HEK293 (cell line): ENCODE results near the gene CCDC122.

ENCODE experiments used
- CTCF ChIA-PET: fragments of 350-600 bp; formaldehyde crosslinking; extraction: SDS; loops from one replicate; lab custom pipeline; 2021; ENCODE audit warnings: antibody characterized with exemption; lab: Yijun Ruan, JAX
- POLR2A ChIA-PET: fragments of 300-600 bp; formaldehyde crosslinking; extraction: SDS; loops from one replicate; lab custom pipeline; 2020; ENCODE audit warnings: antibody characterized with exemption, inconsistent platforms; lab: Yijun Ruan, JAX
- H3K27ac ChIP-seq: fragments of 200-500 bp; sonication (Bioruptor generic); 2 replicates; pipeline ENCODE4 v1.5.1; 2014; ENCODE audit warnings: low read depth, low read length, control low read depth, inconsistent platforms; ENCODE audit errors: extremely low read depth
- H3K36me3 ChIP-seq, 2 experiments: fragments of 200-500 bp in 1 of 2; sonication (Bioruptor generic) in 1 of 2; 1 replicate in 1 of 2; 2 replicates in 1 of 2; pipeline ENCODE4 v1.5.1; 2014 to 2017; ENCODE audit warnings: inconsistent platforms in 2 of 2, low read length in 2 of 2; ENCODE audit not compliant: control insufficient read depth in 2 of 2, insufficient read depth in 1 of 2
- H3K4me1 ChIP-seq: fragments of 200-500 bp; sonication (Bioruptor generic); 2 replicates; pipeline ENCODE4 v1.5.1; 2014; ENCODE audit warnings: mild to moderate bottlenecking, low read length, inconsistent platforms; ENCODE audit not compliant: control insufficient read depth, insufficient read depth
- H3K4me3 ChIP-seq: 2 replicates; pipeline ENCODE4 v1.5.1; 2011; ENCODE audit warnings: low read depth, mild to moderate bottlenecking, control low read depth, low read length, moderate library complexity
- H3K9me3 ChIP-seq: fragments of 200-500 bp; sonication (Bioruptor generic); 2 replicates; pipeline ENCODE4 v1.5.1; 2014; ENCODE audit warnings: low read depth, low read length, inconsistent platforms; ENCODE audit not compliant: control insufficient read depth, insufficient read depth
- BCL11A ChIP-seq: fragments of 450-650 bp; formaldehyde crosslinking; IDR thresholded peaks from 2 replicates; pipeline ENCODE4 v1.5.1; 2016; ENCODE audit warnings: low read depth, missing biosample characterization, missing genetic modification characterization
- GLI2 ChIP-seq: fragments of 450-650 bp; formaldehyde crosslinking; IDR thresholded peaks from 2 replicates; pipeline ENCODE4; 2017; ENCODE audit warnings: missing biosample characterization, missing genetic modification characterization, low read depth, borderline replicate concordance
- HOXA7 ChIP-seq: sonication (generic); formaldehyde crosslinking; IDR thresholded peaks from 2 replicates; pipeline ENCODE4 v1.8.1; 2022; ENCODE audit warnings: missing genetic modification reagents, borderline replicate concordance
- KLF10 ChIP-seq: fragments of 450-650 bp; IDR thresholded peaks from 2 replicates; pipeline ENCODE4 v1.5.1; 2018; ENCODE audit warnings: missing biosample characterization, mild to moderate bottlenecking, missing genetic modification characterization
- PRDM2 ChIP-seq: fragments of 450-650 bp; formaldehyde crosslinking; IDR thresholded peaks from 2 replicates; pipeline ENCODE4 v1.5.1; 2016; ENCODE audit warnings: missing biosample characterization, missing genetic modification characterization, borderline replicate concordance
- SP7 ChIP-seq: fragments of 450-650 bp; formaldehyde crosslinking; IDR thresholded peaks from 2 replicates; pipeline ENCODE4 v1.5.1; 2016; ENCODE audit warnings: missing biosample characterization, missing genetic modification characterization
- WT1 ChIP-seq: fragments of 450-650 bp; formaldehyde crosslinking; IDR thresholded peaks from 2 replicates; pipeline ENCODE4 v1.5.1; 2016; ENCODE audit warnings: missing biosample characterization, missing genetic modification characterization
- ZNF16 ChIP-seq: fragments of 450-650 bp; formaldehyde crosslinking; IDR thresholded peaks from 2 replicates; pipeline ENCODE4 v1.5.1; 2016; ENCODE audit warnings: low read depth, missing biosample characterization, missing genetic modification characterization
- ZNF184 ChIP-seq: fragments of 450-650 bp; IDR thresholded peaks from 2 replicates; pipeline ENCODE4 v1.5.1; 2018; ENCODE audit warnings: missing biosample characterization, mild to moderate bottlenecking, missing genetic modification characterization
- ZNF211 ChIP-seq: fragments of 450-650 bp; formaldehyde crosslinking; IDR thresholded peaks from 2 replicates; pipeline ENCODE4 v1.5.1; 2016; ENCODE audit warnings: low read depth, missing biosample characterization, missing genetic modification characterization
- ZNF223 ChIP-seq: fragments of 450-650 bp; formaldehyde crosslinking; IDR thresholded peaks from 2 replicates; pipeline ENCODE4 v1.5.1; 2016; ENCODE audit warnings: missing biosample characterization, missing genetic modification characterization
- ZNF239 ChIP-seq: fragments of 450-650 bp; formaldehyde crosslinking; IDR thresholded peaks from 2 replicates; pipeline ENCODE4 v1.5.1; 2016; ENCODE audit warnings: missing biosample characterization, missing genetic modification characterization
- ZNF341 ChIP-seq: fragments of 450-650 bp; formaldehyde crosslinking; IDR thresholded peaks from 2 replicates; pipeline ENCODE4; 2016; ENCODE audit warnings: low read depth, missing biosample characterization, missing genetic modification characterization
- ZNF449 ChIP-seq: fragments of 450-650 bp; formaldehyde crosslinking; IDR thresholded peaks from 2 replicates; pipeline ENCODE4 v1.5.1; 2017; ENCODE audit warnings: missing biosample characterization, mild to moderate bottlenecking, missing genetic modification characterization, moderate library complexity
- ZNF571 ChIP-seq: fragments of 450-650 bp; formaldehyde crosslinking; IDR thresholded peaks from 2 replicates; pipeline ENCODE4 v1.5.0; 2017; ENCODE audit warnings: missing biosample characterization, missing genetic modification characterization
- ZNF629 ChIP-seq: fragments of 450-650 bp; formaldehyde crosslinking; IDR thresholded peaks from 2 replicates; pipeline ENCODE4 v1.5.1; 2017; ENCODE audit warnings: missing biosample characterization, missing genetic modification characterization
- ZSCAN16 ChIP-seq: fragments of 450-650 bp; formaldehyde crosslinking; IDR thresholded peaks from 2 replicates; pipeline ENCODE4 v1.5.1; 2016; ENCODE audit warnings: missing biosample characterization, missing genetic modification characterization

The CCDC122 gene

GRCh38 chr13:43794416-43794815 lies 85.1 kb downstream of the CCDC122 start:
- CTCF ChIA-PET = no interaction called here
- Histone ChIP-seq H3K36me3 (no peaks in the 10 kb centered on the region), H3K4me1 (no peaks in the 10 kb centered on the region), H3K27ac (no peak overlapping the region), H3K4me3 (no peak overlapping the region), H3K9me3 (no peaks in the 10 kb centered on the region)
- POLR2A ChIA-PET = no interaction called here
- no peak for TF ChIP-seq ZSCAN16 (tag by site-specific recombination)
- no peak for TF ChIP-seq ZNF211
- no peak for TF ChIP-seq ZNF16
- no peak for TF ChIP-seq ZNF341 (tag by site-specific recombination)
- no peak for TF ChIP-seq WT1 (tag by site-specific recombination)
- TF ChIP-seq HOXA7 = no peak
- no peak for TF ChIP-seq GLI2 (tag by site-specific recombination)
- no peak for TF ChIP-seq BCL11A (tag by site-specific recombination)
- no peak for TF ChIP-seq PRDM2
- TF ChIP-seq ZNF239 (tag by site-specific recombination) = no peak
- TF ChIP-seq ZNF571 (tag by site-specific recombination) = no peak
- TF ChIP-seq SP7 (tag by site-specific recombination) = no peak
- no peak for TF ChIP-seq ZNF629 (tag by site-specific recombination)
- no peak for TF ChIP-seq ZNF184 (tag by site-specific recombination)
- TF ChIP-seq KLF10 (tag by site-specific recombination) = no peak

- ChIA-PET CTCF (interaction anchor here (1.1 kb wide), 1 partner anchor 12 kb away, joined by 4 read pairs; no protein-coding TSS in a partner anchor), POLR2A (no interaction called here)
- Histone ChIP-seq H3K4me1 (no peaks in the 10 kb centered on the region), H3K27ac (no peak overlapping the region), H3K9me3 (no peaks in the 10 kb centered on the region), H3K36me3 (no peaks in the 10 kb centered on the region), H3K4me3 (no peak overlapping the region)
- no peak for TF ChIP-seq ZNF223 (tag by site-specific recombination)
- peak; percentile 80; the same call in 1 of the 2 replicates for TF ChIP-seq ZNF449 (tag by site-specific recombination)
Observed at GRCh38 chr13:43792076-43792881, 87.3 kb downstream of the CCDC122 start.
